ENCODE measurements around the gene ESYT2.

ESYT2 gene

DNA sequence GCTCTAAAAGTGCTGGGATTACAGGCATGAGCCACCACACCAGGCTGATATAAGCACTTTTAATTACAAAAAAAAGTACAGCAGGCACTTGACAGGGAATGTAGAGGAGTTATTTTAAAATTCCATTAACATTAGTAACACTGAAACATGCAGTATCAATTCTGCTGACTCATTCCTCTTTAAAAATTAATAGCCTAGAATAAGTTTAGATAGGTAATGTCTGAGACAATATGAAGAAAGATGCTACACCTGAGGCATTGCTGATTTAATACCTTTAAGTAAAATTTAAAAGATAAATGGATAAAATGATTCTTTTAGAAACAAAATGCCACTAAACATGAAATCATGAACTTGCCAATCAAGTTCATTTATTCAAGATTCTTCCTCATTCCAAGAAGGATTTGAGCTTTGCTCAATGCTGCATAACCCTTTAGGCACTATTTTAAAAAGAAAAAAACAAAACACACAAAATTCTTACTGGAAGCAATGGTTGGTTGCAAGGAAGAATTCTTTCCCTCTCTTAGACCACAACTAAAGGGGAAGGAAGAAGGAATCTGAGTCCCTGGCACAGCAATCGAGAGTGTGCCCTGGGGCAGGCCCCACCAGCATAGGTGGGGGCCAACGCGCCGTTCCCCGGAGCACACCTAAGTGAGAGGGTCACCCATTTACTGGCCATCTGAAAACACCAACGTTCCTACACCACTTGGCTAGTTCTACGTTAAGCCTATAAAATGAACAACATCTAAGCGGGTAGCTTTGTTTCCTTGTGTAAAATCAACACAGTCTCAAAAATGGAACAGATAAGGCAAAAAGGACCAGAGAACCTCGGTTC lies 26.6 kb downstream of the ESYT2 start:
- DNase-seq = no peak

DNA sequence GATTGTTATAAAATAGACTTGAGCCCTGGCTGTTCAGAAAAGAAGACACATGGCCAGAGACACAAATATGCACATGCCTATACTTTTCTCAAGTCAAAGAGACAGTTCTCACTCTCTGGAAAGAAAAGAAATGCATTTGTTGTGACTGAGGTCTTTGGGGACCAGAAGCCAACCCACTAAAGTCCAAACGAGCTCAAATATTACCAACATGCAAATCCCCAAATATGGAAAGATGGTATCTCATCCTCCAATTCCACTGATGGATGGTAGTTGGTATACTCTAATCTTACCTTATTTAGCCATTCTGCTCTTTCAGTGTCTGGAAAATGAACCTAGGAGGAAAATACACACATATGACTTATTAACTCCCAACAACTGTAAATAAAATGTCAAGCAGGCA lies 30.6 kb downstream of the ESYT2 start:
- no peak for DNase-seq

DNA sequence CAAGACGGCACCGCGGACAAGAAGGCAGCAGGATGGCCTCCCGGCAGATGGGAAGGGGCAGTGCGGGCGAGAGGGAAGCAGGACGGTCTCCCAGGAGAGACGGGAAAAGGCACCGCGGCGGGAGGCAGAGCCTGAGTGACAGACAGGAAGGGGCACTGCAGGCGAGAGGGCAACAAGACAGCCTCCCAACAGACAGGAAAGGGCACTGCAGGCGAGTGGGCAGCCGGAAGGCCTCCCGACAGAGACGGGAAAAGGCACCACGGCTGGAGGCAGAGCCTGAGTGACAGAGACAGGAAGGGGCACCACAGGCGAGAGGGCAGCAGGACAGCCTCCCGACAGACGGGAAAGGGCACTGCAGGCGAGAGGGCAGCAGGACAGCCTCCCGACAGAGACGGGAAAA lies 32.6 kb downstream of the ESYT2 start:
- no peak for DNase-seq

DNA sequence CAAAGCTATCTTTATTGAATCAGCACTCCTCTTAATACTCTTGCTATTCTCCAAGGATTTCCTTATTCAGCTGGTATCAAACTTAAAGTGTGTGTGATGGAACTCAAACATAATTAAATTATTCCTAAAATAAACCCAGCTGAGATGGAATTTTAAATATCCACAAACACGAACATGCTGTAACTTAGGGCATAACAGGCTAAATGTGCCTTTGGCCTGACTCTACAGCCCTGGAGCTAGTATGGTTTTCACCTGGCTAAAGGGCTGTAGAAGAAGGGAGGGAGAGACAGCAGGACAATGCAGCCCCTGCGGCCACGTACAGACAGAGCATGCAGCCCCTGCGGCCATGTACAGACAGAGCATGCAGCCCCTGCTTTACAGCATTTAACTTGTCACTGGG lies 34.0 kb downstream of the ESYT2 start:
- peak in 1 of 2 donors; percentile 9 for DNase-seq

DNA sequence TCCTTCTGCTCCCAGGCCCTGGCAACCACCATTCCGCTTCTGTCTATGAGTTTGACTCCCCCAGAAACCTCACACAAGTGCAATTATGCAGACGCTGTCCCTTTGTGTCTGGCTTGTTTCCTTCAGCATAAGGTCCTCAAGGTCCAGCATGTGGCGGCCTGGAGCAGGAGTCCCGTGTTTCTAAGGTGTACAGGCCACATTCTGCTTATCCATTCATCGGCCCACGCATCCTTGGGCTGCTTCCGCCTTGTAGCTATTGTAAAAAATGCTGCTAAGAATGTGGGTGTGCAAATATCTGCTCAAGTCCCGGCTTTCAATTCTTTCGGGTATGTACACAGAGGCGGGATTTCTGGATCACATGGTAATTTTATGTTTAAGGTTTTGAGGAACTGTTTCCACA lies 38.2 kb downstream of the ESYT2 start:
- DNase-seq = peak in 1 of 2 donors; percentile 9

DNA sequence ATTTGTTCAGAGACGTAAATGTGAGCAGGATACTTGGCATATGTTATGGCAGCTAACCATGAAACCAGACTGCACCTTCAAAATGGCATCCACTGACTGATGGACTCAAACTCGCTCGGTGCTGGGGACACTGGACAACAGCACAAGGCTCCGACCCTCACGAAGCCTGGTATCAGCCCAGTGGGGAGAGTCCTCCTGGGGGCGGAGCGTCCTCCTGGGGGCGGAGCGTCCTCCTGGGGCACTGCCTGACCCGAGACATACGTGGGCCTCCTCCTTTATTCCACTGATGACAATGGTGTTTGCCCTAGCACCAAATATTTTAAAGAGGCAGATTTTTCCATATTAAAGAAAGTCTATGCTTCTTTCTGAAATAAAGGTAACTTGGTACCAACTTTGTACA lies 39.5 kb downstream of the ESYT2 start:
- peak in 1 of 2 donors; percentile 10 for DNase-seq

DNA sequence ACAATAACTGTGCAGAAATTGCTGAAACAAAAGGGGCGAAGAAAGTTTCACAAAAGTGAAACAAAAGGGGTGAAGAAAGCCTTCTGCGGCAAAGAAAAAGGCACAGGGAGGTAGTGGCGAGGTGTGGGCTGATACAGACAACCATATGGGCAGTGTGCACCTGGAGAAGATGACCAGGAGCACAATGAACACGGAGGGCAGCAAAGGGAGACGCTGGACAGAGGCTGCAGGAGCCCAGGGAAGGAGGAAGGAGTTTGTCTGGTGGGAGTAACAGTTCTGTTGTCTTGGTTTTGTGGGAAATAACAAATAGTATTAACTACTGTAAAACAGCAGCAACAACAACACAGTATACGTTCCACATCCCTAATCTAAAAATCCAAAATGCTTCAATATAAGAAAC lies 42.4 kb downstream of the ESYT2 start:
- no peak for DNase-seq

DNA sequence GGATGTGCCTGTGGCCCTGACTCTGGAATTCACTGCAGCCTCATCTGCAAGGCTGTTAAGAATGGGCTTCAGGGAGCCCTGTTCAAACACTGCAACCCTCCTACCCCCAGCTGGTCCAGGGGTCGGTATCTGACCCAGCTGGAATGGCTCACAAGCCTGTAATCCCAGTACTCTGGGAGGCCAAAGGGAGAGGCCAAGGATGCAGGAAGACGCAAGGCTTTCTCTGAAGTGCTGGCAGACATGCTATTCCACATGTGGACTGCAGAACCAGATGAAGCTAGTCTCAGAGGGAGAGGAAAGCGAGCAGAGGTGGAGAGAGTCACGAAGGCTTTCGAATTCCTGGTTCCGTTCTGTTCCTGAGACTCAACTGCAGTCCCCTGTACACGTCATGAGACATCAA lies 45.0 kb downstream of the ESYT2 start:
- DNase-seq = no peak

DNA sequence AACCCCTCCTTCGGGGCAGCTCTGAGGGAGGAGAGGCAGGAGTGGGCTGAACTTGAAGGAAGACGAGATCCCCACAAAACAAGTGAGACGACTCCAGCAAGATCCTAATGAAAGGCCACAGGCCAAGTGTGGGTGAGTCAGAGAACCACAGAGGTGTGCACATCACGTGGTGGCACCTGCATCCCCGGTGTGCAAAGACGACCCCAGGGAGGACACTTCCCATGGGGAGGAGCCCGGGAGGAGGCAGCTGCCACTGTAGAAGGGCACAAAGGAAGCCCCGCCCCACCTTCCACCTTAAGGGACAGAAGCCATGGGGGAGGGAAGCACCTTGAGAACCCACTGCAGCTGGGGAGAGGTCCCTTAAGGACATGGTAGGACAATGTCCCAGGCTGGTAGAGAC lies 45.7 kb downstream of the ESYT2 start:
- no peak for DNase-seq

DNA sequence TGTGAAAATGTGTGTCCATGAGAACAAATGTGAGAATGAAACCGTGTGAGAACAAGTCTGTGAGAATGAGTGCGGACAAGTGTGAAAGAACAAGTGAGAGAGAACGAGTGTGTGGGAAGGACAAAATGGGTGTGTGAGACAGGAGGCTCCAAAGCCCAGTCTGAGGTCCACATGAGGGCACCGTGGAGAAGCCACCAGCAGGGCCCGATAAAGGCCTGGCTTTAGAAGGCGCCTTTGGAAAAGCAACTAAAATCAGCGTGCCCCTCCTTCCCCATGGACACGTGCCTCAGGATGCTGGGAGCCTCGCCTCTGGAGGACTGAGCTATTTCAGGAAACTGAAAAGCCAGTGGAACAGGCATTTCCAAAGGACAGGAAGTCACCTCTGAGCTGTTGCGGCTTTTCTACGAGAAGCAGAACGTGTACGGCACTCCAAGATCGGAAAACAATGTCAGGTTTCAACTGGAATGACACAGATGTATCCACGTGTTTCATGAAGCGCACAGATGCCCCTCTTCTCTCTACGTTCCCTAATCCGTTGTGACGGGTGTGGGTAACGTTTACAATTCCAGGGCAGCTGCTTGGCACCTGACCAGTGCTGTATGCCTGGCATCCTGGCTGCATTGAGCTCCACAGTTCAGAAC lies 46.4 kb downstream of the ESYT2 start:
- peak in 1 of 2 donors; percentile 31 for DNase-seq

DNA sequence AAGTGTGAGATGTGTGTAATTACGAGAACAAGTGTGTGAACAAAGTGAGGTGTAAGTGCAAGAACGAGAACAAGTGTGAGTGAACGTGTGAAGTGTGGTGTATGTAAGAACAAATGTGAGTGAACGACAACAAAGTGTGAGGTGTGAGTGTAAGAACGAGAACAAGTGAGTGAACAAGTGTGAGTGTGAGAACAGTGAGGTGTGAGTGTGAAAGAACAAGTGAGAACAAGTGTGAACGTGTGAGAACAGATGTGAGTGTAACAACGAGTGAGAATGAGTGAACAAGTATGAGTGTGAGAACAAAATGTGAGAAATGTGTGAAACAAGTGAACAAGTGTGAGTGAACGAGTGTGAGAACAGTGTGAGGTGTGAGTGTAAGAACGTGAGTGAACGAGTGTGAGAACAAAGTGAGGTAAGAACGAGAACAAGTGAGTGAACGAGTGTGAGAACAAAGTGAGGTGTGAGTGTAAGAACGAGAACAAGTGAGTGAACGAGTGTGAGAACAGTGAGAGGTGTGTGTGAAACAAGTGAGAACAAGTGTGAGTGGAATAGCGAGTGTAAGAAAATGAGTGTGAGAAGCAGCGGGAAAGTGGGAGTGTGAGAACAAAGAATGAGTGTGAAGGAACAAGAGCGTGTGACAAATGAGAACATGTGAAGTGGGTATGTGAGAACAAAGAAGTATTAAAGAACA lies 47.2 kb downstream of the ESYT2 start:
- DNase-seq = no peak

DNA sequence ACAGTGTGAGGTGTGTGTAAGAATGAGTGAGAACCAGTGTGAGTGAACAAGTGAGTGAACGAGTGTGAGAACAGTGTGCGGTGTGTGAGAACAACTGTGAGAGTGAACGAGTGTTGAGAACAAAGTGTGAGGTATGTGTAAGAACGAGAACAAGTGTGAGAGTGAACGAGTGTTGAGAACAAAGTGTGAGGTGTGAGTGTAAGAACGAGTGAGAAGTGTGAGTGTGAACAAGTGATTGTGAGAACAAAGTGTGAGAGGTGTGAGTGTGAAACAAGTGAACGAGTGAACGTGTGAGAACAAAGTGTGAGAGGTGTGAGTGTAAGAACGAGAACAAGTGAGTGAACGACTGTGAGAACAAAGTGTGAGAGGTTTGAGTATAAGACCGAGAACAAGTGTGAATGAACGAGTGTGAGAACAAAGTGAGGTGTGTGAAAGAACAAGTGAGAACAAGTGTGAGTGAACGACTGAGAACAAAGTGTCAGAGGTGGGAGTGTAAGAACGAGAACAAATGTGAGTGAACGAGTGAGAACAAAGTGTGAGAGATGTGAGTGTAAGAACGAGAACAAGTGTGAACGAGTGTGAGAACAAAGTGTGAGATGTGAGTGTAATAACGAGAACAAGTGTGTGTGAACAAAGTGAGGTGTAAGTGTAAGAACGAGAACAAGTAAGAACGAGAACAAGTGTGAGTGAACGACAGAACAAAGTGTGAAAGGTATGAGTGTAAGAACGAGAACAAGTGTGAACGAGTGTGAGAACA lies 47.9 kb downstream of the ESYT2 start:
- no peak for DNase-seq

DNA sequence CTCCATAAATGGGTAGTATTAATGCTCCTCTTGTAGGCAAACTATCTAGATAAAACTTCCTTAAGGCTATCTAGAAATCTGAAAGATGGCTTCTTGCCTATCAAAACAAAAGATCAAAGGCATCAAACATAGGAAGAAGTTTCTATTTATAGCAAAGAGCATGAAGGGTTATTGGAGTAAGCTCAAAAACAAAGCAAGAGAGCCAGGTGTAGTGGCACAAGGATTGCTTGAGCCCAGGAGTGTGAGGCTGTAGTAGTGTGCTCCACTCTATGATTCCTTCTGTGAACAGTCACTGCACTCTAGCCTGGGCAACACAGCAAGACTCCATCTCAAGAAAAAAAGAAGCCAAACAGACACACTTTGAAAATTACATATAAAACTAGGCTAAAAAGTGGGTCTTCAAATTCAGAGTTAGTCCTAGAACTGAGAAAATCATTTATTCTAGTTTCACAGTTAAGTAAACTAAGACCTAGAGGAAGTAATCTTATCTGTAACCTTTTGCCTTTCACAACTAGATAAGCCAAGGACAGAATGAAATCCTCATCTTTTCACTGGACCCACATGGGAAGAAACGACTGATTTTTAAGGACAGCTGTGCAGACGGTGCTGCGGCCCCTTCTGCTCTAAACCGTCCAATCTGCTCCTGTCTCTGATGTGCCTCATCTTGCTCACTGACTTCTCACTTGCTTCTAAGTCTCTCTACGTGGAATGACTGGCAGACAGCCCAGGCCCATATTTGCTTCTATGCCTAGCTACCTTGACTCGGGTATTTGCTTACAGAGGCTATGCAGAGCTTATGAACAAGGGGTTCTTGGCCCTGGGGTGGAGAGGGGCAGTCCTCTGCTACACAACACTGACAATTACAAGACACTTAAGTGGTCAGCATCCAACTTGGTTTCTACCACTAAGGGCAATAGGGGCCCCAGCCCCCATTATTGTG lies 50.0 kb downstream of the ESYT2 start:
- no peak for DNase-seq

DNA sequence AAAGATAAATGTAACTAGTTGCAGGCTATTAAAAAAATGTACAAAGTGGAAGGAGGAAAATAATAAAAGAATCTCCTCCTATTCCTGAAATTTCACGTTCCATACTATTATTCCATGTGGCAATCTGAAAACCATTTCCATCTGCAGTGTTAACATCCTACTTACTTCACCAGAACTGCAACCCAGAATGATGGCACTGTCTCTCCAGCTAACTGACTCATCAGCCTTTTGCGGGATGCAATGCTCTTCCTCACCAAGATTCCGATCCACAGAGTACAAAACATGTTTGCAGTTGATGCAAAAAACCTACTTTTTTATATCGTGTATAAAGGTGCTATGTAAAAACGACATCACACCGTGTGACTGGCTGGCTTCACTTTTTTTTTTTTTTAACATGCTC lies 50.8 kb downstream of the ESYT2 start:
- DNase-seq = no peak

DNA sequence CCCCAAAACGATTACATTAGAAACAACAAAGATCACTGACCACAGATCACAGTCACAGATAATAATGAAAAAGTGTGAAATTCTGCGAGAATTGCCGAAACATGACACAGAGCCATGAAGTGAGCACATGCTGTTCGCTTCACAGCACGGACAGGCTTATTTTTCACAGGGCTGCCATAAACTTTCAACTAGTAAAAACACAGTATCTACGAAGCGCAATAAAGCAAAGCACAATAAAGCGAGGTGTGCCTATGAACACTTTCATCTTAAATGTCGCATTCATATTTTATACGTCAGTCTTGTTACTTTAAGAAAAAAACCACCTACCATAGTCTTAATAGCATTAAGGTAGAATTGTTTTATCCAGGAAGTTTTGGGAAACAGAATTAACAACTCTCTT lies 51.5 kb downstream of the ESYT2 start:
- no peak for DNase-seq

DNA sequence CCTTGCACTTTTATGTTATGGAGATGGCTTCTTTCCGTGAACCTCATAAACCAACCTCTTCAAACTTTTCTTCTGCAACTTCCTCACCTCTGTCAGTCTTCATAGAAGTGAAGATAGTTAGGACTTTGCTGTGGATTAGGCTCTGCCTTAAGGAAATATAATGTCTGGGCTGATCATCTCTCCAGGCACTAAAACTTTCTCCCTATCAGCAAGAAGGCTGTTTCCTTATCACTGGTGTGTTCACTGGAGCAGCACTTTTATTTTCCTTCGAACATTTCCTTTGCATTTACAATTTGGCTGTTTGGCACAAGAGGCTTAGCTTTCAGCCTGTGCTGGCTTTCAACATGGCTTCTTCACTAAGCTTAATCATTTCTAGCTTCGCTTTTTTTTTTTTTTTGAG lies 52.8 kb downstream of the ESYT2 start:
- no peak for DNase-seq

DNA sequence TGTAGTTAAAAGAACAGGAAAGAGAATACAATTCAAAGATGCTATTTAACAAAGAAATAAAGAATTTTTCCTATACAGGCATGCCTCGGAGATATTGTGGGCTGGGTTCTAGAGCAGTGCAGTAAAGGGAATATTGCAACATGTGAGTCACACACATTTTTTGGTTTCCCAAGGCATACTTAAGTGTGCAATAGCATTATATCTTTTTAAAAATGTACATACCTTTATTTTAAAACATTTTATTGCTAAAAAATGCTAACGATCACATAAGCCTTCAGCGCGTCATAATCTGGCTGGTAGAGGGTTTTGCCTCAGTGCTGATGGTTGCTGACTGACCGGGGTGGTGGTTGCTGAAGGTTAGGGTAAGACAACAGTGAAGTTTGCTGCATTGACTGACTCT lies 54.4 kb downstream of the ESYT2 start:
- DNase-seq = no peak

DNA sequence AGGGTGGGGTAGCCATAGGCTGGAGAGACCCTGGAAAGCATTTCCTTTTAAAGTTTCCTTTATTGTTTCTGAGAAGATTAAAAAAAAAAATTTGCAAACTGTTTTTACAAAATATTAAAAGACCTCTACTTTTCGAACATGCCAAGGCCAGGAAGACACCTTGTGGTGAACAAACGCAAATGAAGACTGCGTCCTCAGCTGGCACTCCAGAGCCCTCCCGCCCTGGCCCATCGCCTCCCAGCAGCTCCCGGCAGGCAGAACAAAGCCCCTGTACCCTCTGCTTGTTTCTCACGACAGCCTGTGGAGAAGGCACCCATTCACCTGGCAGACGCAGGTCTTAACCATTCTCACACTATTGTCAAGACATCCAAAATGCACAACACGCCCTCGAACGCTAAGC lies 56.4 kb downstream of the ESYT2 start:
- no peak for DNase-seq

DNA sequence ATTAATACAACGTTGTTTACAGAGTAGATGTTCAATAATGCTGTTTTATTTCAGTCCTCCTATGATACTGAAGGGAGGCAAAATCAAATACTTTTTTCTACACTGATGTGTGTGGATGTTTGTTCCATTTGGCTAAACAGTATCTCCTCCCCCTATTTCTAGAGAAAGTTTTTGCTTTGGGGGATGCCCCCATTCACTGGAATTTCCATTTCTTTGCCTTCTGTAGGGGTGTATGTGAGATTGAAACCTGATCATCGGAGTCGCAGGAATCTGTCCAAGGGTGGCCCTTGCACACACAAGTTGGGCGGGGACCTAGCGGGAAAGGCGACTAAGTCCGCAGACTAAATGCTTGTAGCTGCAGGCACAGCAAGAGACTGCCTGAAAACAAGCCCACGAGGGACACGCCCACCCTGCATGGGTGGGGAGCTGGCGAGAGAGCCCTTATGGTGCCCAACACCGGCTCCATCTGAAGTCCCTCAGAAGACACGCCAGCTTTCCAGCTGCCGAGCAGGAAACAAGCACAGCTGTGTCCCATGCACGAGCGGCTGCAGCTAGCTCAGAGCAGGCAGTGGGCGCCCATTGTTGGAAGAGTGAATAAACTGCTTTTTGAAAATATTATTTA lies 58.0 kb downstream of the ESYT2 start:
- DNase-seq = no peak

DNA sequence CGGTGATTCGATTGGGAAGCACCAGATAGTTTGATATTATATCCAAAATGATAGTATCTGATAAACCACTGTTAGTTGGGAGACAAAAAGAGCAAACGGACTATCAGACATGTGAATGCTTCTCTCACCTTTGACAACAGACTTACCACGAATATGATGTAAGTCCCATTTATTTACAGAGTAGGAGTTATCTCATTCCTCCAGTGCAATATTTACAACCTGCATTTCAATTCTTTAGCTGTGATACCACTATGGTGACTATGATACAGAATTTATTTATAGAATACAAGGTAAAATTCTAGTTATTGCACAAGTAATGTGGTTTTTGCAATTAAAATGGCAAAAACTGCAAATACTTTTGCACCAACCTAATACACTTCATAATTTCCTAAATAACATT lies 61.6 kb downstream of the ESYT2 start:
- no peak for DNase-seq

DNA sequence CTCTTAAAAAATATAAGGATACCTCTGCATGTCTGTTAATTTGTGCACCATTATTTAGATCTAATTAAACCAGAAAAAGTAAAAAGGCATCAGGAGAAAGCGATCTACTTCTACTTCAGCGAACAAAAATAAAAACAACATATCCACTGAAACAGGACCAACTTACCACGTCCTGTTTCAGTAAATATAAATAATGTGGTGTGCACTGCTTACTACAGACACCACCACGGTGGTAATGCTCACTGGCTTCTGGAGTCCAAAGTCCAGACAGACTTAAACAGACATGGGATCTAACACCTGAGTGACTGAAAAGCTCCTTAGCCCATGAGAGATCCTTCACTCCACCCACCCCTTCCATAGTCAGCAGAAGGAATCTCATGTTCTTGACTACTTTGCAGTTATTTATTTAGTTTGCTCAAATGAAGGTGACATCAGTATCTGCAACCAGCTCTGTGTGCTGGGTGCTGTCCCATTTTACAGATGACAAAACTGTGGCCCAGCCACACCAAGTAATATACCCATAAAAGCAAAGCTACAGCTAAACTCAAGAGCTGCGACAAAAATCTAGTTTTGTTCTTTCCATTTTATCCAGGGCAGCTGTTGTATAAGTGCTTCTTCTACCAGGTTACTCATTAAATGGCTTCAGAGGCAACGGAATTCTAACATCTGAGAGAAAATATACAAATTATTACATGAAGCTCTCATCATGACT lies 62.6 kb downstream of the ESYT2 start:
- DNase-seq = no peak
